ENCODE results near the gene ARHGEF7. TPM values are rescaled to one million over a fixed set of nuclear protein-coding genes. Genes with fewer than 3 reads are reported as not detected.

ARHGEF7 gene
- total RNA-seq, 1 experiment from 2014 or later: 47.3 TPM

GRCh38 chr13:111219280-111219679, 104.2 kb downstream of the ARHGEF7 start:
- ChIA-PET CTCF (interaction anchor here (0.7 to 0.8 kb wide), 2 partner anchors 14 to 16 kb away, joined by 3 to 4 read pairs; no protein-coding TSS in a partner anchor), POLR2A (no interaction called here)
- DNase-seq (ENCODE audit: low spot score) (no peak), ATAC-seq (no peak)
- Mint-ChIP-seq H3K4me1 (peaks cover 60% of the 10 kb centered on the region), H3K27me3 (ENCODE audit: low read depth) (no peaks in the 10 kb centered on the region), H3K4me3 (no peak overlapping the region), H3K9me3 (no peaks in the 10 kb centered on the region), H3K36me3 (no peaks in the 10 kb centered on the region; the same call in 1 of the 2 replicates), H3K27ac (peak overlapping the region; percentile 77)
- no peak for TF ChIP-seq PREB (CRISPR knock-in tag; IDR thresholded peaks at IDR 0.05; ENCODE audit: borderline replicate concordance)
- TF ChIP-seq CREM (CRISPR knock-in tag; IDR thresholded peaks at IDR 0.05): no peak
- TF ChIP-seq ESRRA (CRISPR knock-in tag; IDR thresholded peaks at IDR 0.05; ENCODE audit: borderline replicate concordance): no peak
- no peak for TF ChIP-seq RELA (CRISPR knock-in tag; IDR thresholded peaks at IDR 0.05; ENCODE audit: borderline replicate concordance)
- no peak for TF ChIP-seq ZNF138 (CRISPR knock-in tag; conservative IDR thresholded peaks at IDR 0.05)
- no peak for TF ChIP-seq TP53 (CRISPR knock-in tag; IDR thresholded peaks at IDR 0.05)
- TF ChIP-seq, protein P1, sequence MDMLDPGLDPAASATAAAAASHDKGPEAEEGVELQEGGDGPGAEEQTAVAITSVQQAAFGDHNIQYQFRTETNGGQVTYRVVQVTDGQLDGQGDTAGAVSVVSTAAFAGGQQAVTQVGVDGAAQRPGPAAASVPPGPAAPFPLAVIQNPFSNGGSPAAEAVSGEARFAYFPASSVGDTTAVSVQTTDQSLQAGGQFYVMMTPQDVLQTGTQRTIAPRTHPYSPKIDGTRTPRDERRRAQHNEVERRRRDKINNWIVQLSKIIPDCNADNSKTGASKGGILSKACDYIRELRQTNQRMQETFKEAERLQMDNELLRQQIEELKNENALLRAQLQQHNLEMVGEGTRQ (CRISPR knock-in tag; IDR thresholded peaks at IDR 0.05): no peak
- no peak for TF ChIP-seq SOX15 (CRISPR knock-in tag; IDR thresholded peaks at IDR 0.05)
- TF ChIP-seq GTF2I (CRISPR knock-in tag; conservative IDR thresholded peaks at IDR 0.05): no peak

DNA sequence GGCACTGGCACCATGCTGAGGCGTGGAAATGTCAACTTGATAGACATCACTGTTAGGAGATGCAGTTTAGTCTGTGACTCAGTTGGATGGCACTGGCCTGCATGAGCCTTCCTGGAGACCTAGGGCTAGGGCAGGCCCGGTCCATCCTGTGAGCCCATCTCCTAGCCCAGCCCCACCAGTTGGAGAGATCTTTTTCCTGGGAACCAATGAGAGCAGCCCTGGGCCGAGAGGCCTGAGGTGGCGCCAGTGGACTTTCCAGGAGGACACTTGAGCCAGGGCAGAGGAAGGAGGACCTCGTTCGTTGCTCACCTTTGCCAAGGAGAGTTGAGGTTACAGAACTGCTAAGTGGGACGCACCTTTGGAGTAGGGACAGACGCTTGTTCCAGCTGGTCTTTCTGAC, 104.8 kb downstream of the ARHGEF7 start:
- Mint-ChIP-seq H3K9me3 (no peaks in the 10 kb centered on the region), H3K27ac (no peak overlapping the region), H3K4me1 (peaks cover 56% of the 10 kb centered on the region), H3K36me3 (no peaks in the 10 kb centered on the region; the same call in 1 of the 2 replicates), H3K27me3 (ENCODE audit: low read depth) (no peaks in the 10 kb centered on the region), H3K4me3 (no peak overlapping the region)
- POLR2A ChIA-PET: no interaction called here
- no peak for DNase-seq (ENCODE audit: low spot score)
- TF ChIP-seq TEAD4 (CRISPR knock-in tag; IDR thresholded peaks at IDR 0.05) (no peak), MLX (CRISPR knock-in tag; IDR thresholded peaks at IDR 0.05) (no peak), MXD4 (CRISPR knock-in tag; IDR thresholded peaks at IDR 0.05; ENCODE audit: borderline replicate concordance) (no peak), USF1 (CRISPR knock-in tag; IDR thresholded peaks at IDR 0.05) (no peak), PRDM15 (CRISPR knock-in tag; IDR thresholded peaks at IDR 0.05) (no peak), NFE2L1 (CRISPR knock-in tag; IDR thresholded peaks at IDR 0.05) (no peak), TEAD1 (CRISPR knock-in tag; IDR thresholded peaks at IDR 0.05) (no peak), RORB (CRISPR knock-in tag; IDR thresholded peaks at IDR 0.05) (no peak), ATF3 (CRISPR knock-in tag; conservative IDR thresholded peaks at IDR 0.05) (no peak), EMX1 (CRISPR knock-in tag; IDR thresholded peaks at IDR 0.05) (no peak)
- TF ChIP-seq, protein P2, sequence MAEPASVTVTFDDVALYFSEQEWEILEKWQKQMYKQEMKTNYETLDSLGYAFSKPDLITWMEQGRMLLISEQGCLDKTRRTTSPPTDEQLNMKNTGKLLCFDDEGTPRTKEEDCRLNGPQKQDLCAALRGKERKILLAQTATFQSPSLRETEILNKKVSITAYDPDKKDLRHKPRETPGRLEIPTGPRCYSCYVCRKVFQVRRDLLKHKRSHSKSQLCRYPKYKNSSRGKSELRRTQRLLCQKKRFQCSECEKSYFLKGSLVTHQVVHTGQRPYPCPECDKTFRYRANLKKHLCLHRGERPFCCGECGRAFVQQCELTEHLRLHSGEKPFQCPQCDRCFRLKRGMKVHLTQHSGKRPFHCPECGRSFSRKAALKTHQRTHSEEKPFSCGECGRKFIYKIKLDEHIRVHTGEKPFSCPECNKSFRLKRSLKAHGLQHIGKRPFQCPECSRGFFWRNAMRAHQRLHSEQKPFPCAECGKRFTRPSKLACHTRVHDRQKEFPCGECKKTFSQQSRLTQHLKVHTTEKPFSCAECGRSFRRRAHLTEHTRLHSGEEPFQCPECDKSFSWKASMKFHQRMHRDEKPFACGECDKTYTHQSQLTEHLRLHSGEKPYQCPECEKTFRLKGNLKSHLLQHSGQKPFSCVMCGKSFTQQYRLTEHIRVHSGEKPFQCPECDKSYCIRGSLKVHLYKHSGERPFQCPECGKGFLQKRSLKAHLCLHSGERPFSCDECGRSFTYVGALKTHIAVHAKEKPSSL (CRISPR knock-in tag; conservative IDR thresholded peaks at IDR 0.05): no peak
- TF ChIP-seq, protein P3, sequence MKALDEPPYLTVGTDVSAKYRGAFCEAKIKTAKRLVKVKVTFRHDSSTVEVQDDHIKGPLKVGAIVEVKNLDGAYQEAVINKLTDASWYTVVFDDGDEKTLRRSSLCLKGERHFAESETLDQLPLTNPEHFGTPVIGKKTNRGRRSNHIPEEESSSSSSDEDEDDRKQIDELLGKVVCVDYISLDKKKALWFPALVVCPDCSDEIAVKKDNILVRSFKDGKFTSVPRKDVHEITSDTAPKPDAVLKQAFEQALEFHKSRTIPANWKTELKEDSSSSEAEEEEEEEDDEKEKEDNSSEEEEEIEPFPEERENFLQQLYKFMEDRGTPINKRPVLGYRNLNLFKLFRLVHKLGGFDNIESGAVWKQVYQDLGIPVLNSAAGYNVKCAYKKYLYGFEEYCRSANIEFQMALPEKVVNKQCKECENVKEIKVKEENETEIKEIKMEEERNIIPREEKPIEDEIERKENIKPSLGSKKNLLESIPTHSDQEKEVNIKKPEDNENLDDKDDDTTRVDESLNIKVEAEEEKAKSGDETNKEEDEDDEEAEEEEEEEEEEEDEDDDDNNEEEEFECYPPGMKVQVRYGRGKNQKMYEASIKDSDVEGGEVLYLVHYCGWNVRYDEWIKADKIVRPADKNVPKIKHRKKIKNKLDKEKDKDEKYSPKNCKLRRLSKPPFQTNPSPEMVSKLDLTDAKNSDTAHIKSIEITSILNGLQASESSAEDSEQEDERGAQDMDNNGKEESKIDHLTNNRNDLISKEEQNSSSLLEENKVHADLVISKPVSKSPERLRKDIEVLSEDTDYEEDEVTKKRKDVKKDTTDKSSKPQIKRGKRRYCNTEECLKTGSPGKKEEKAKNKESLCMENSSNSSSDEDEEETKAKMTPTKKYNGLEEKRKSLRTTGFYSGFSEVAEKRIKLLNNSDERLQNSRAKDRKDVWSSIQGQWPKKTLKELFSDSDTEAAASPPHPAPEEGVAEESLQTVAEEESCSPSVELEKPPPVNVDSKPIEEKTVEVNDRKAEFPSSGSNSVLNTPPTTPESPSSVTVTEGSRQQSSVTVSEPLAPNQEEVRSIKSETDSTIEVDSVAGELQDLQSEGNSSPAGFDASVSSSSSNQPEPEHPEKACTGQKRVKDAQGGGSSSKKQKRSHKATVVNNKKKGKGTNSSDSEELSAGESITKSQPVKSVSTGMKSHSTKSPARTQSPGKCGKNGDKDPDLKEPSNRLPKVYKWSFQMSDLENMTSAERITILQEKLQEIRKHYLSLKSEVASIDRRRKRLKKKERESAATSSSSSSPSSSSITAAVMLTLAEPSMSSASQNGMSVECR (CRISPR knock-in tag; IDR thresholded peaks at IDR 0.05; ENCODE audit: borderline replicate concordance): no peak
- peak; percentile 18; the same call in 1 of the 2 replicates for ATAC-seq
- CTCF ChIA-PET: no interaction called here
